LNCaP clone FGC (cell line): ENCODE measurements around the gene CTSZ.

Experiments used
- DNase-seq: peaks from one replicate; pipeline ENCODE4 v3.0.0-alpha.2; 2011; ENCODE audit warnings: low read depth
- H3K4me3 ChIP-seq: 2 replicates; pipeline ENCODE4 v1.5.1; 2011; ENCODE audit warnings: mild to moderate bottlenecking, low read depth, low read length, control low read depth
- TF ChIP-seq, protein P1 (sequence below): IDR thresholded peaks from 2 replicates; pipeline ENCODE4 v1.5.1; 2012; ENCODE audit warnings: mild to moderate bottlenecking; ENCODE audit not compliant: control insufficient read depth, insufficient read depth; ENCODE audit errors: extremely low read depth

Gene CTSZ

DNA sequence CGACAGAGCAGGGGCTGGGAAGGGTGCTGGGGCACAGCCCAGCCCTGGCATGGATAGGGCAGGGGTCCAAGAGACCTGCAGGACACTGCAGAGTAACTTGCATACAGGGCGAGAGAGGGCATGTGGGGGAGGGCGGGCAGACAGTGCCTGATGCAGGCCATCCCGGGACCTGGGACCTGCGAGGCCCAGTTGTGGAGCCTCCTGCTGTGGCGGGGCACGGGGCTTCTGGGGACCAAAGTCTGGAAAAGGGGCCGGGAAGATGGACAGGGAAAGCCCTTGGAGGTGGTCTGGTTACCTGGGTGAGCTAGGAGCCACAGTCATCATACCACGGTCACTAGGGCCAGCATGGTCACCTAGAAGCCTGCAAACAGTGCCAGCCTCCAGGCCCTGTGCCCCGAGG lies 11.8 kb upstream of the CTSZ start:
- no peak for DNase-seq

DNA sequence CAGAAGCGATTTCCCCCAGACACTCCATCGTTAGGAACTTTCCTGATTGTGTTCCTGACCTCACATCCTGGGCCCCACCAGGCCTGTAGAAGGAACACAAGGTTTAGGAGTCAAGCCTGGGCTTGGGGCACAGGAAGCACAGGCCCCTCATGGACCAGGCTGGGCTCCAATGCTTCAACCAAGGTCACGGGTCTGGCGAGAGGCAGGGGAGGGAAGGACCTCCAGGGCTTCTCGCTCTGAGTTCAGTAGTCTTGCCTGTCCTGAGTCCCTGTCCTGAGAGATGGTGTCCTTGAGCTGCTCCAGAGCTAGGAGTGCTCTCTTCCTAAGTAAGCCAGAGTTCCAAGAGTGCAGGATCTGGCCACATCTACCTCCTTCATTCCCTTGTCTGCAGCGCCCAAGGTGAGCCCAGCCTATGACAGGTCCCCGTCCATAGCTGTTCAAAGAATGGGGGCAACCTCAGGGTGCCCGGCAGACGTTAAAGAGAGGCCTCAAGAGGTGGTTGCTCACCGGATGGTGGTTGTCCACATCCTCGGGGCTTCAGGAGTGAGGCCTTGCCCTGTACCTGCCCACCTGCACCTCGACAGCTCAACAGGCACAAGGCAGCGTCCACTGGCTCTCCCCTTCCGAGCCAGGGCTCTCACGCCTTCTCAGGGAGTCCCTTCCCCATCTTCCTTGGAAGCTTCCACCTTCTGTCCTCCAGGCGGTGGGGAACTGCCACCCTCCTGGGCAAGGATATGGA lies 10.6 kb upstream of the CTSZ start:
- TF ChIP-seq, protein P1, sequence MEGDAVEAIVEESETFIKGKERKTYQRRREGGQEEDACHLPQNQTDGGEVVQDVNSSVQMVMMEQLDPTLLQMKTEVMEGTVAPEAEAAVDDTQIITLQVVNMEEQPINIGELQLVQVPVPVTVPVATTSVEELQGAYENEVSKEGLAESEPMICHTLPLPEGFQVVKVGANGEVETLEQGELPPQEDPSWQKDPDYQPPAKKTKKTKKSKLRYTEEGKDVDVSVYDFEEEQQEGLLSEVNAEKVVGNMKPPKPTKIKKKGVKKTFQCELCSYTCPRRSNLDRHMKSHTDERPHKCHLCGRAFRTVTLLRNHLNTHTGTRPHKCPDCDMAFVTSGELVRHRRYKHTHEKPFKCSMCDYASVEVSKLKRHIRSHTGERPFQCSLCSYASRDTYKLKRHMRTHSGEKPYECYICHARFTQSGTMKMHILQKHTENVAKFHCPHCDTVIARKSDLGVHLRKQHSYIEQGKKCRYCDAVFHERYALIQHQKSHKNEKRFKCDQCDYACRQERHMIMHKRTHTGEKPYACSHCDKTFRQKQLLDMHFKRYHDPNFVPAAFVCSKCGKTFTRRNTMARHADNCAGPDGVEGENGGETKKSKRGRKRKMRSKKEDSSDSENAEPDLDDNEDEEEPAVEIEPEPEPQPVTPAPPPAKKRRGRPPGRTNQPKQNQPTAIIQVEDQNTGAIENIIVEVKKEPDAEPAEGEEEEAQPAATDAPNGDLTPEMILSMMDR = no peak
- no peak for DNase-seq
- H3K4me3 ChIP-seq = no peak overlapping the region

More for the DNA sequence above, 11.8 kb upstream of the CTSZ start:
- TF ChIP-seq, protein P1 = no peak
- no peak overlapping the region for H3K4me3 ChIP-seq

DNA sequence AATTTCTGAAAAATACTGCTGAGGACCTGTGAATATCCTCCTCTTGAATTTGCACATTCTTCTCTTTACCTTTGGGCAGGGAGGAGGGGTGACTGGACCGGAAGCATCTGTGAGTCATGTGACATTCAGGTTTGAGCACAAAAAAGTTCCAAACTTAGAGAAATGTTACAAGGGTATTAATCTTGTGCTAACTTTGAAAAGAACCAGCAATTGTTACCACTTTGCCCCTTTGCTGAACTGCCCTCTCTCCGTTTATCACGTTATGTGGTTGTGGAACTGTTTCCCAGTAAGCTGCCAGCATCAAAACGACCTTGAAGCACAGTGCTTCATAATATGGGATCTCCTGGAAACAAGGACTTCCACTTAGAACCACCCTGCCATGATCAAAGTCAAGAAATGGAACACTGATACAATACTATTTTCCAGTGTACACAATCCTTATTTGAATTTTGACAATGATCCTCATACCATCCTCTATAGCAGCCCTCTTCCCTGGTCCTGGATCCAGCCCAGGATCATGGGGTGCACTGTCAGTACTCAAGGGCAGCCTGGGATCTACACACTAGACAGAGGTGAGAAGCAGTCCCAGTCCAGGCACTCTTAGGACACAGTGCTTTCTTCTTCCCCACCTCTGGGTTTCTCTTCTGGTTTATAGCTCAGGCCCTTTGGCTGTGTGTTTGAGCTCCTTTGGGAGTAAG lies 9.9 kb upstream of the CTSZ start:
- DNase-seq = no peak
- TF ChIP-seq, protein P1 = no peak
- H3K4me3 ChIP-seq = no peak overlapping the region

DNA sequence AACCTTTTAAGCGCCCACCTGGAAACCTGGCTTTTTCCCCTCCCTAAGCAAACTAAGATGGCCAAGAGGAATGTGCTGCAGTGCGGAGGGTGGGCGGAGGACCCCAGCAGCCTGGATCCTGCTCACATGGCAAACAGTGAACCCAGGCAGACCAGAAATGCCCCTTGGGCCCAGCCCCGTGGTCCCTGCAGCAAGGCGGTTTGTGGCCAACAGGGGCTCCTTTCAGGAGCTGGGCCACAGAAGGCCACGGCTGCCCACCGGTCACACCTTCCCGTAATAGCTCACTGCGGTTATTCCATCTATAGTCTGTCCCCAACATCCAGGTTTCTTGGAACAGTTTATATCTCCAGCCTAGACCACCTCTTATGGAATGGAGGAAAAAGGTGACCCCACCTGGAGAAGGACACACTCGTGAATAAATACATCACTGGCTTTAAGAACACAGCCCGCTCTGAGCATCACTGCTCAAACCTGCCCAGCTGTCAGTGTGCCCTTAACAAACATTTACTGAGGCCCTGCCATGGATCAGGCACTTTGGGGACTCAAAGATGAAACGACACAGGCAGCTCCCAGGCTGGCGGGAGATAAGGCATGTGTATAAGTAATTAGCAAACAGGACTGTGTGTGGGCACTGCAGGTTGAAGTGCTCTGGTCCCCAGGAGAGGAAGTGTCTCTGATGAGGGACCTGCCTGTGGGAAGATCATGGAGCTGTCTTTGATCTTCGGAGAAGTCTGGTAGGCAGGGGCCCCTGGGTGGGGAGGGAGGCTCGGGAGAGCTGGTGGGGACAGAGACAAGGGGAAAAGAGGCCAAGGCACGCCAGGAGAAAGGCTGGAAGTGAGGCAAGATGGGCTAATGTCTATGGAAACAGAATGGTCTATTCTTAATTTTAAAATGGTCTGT lies 9.0 kb upstream of the CTSZ start:
- TF ChIP-seq, protein P1 = no peak
- no peak overlapping the region for H3K4me3 ChIP-seq
- DNase-seq = no peak

DNA sequence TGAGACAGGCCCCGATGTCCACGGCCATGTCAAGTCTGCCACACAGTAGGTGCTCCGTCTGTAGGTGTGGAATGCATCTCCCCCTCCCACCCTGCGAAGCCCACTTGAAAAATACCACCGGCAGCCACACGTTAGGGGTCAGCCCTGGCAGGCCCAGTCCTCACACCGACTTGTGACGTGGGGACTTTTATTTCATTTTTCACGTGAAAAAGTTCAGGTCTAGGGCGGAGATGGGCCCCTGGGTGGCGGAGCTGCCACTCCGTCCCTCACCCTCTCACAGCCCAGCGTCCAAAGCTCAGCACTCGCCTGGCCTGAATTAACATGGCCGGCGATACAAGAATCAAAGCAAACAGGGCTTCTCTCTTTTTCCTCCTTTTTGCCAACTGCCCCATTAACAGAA lies 8.4 kb upstream of the CTSZ start:
- TF ChIP-seq, protein P1 = no peak
- no peak overlapping the region for H3K4me3 ChIP-seq
- DNase-seq = no peak

DNA sequence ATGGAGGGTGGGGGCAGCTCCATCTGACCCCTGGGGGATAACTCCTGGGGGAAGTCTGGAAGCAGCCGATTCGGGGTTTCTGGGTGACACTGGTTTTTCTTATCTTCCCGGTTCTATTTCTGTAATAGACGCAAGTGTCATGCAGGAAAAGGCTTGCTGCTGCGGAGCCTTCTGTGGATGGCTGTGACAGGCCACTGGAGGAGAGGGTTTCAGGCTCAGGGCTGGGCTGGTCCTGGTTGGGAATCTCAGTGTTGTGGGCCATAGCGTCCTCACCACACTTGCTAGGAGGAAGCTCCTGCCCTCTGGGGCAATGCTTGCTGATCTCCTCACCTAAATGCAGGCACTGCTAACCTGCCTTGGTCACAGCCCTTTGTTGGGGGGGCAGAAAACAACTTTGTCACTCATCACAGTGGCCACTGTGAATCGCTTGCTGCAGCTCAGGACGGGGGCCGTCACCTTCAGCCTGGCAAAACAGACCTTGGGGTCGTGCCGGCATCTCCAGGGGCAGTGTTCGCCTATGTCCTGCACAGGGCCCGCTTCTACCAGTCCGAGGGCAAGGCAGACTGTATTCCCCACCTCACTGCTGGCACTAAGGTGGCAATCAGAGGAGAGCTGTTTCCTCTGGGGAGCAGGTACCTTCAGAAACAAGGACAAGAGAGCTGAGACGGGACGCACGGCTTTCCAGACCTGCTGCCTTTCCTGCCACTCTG lies 7.8 kb upstream of the CTSZ start:
- no peak overlapping the region for H3K4me3 ChIP-seq
- DNase-seq = no peak
- TF ChIP-seq, protein P1 = no peak
